Measurements from ENCODE around the gene FKBP1B. TPM values are rescaled to one million over a fixed set of nuclear protein-coding genes. Genes with fewer than 3 reads are reported as not detected.
A peak's percentile ranks its signal among the peaks of the same experiment; 100 is the strongest.

FKBP1B gene
- total and polyA plus RNA-seq, 4 donors, result 10.5 to 19.0 (median 13.3) TPM

DNA sequence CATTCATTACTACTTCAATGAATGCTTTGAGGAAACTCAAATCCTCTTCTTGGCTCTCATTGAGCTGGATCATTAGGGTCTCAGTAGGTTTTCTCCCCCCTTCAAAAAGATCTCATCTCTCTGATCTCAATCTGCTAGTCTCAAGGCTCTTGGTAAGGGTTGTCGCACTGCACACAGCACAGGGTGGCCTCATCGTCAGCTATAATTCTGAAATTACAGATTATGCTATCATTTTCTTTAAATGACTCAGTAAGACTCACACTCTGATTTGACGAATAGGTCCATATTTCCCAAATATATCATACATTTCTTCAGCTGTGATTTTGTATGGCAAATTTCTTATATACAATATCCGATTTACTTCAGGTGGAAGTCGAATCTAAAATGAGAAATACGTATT is 24.3 kb downstream of the FKBP1B start:
- peaks cover 0 to 17% (median 13%) of the 10 kb centered on the region in 4 donors for H3K36me3 ChIP-seq (ENCODE audit: control insufficient read depth in 4 of 4, insufficient read depth in 4 of 4, low read length in 4 of 4)
- 91 to 94% methylated on average over 6 of the region's 6 CpGs for WGBS, 2 donors

DNA sequence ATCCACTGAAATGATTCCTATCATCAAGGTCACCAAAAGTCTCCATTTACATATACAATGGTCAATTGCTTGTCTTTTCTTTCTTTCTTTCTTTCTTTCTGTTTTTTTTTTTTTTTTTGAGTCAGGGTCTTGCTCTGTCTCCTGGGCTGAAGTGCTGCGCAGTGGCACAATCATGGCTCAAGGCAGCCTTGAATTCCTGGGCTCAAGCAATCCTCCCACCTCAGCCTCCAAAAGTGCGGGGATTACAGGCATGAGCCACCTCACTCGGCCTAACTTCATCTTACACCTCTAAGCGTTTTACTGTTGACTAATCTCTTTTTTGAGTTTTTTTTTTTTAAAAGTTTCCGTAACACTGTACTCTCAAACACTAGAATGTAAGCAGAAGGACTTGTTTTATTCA is 25.7 kb downstream of the FKBP1B start:
- no peaks in the 10 kb centered on the region for H3K9me3 ChIP-seq (ENCODE audit: control insufficient read depth in 4 of 4, insufficient read depth in 3 of 4, low read length in 3 of 4)
- peaks cover under 1 to 24% (median 6%) of the 10 kb centered on the region in 4 donors for H3K36me3 ChIP-seq (ENCODE audit: control insufficient read depth in 4 of 4, insufficient read depth in 4 of 4, low read length in 4 of 4)
- TF ChIP-seq, protein P1, sequence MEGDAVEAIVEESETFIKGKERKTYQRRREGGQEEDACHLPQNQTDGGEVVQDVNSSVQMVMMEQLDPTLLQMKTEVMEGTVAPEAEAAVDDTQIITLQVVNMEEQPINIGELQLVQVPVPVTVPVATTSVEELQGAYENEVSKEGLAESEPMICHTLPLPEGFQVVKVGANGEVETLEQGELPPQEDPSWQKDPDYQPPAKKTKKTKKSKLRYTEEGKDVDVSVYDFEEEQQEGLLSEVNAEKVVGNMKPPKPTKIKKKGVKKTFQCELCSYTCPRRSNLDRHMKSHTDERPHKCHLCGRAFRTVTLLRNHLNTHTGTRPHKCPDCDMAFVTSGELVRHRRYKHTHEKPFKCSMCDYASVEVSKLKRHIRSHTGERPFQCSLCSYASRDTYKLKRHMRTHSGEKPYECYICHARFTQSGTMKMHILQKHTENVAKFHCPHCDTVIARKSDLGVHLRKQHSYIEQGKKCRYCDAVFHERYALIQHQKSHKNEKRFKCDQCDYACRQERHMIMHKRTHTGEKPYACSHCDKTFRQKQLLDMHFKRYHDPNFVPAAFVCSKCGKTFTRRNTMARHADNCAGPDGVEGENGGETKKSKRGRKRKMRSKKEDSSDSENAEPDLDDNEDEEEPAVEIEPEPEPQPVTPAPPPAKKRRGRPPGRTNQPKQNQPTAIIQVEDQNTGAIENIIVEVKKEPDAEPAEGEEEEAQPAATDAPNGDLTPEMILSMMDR (IDR thresholded peaks at IDR 0.05; ENCODE audit: control extremely low read depth, extremely low read depth), result no peak
- DNase-seq (no peak), ATAC-seq (ENCODE audit: insufficient read depth, low FRiP score) (no peak)
- H3K4me1 ChIP-seq (ENCODE audit: control insufficient read depth in 5 of 5, insufficient read depth in 5 of 5, low read length in 5 of 5), result peaks cover 0 to 18% (median 5%) of the 10 kb centered on the region in 5 donors
- H3K4me3 ChIP-seq, result no peak overlapping the region
- WGBS, 2 donors, result 63 to 75% methylated on average over 5 of the region's 5 CpGs
- H3K27me3 ChIP-seq (ENCODE audit: control insufficient read depth in 3 of 3, insufficient read depth in 3 of 3, low read length in 2 of 3), result no peaks in the 10 kb centered on the region
- H3K27ac ChIP-seq (ENCODE audit: low read depth in 1 of 2, low read length in 1 of 2), result no peak overlapping the region
- H3K9ac ChIP-seq (ENCODE audit: insufficient read depth in 1 of 2, low read length in 2 of 2), result peak overlapping the region; percentile 83 to 86

More for the DNA sequence above, 24.3 kb downstream of the FKBP1B start:
- ATAC-seq (ENCODE audit: insufficient read depth, low FRiP score) (no peak), DNase-seq (no peak)
- TF ChIP-seq, protein P1 (IDR thresholded peaks at IDR 0.05; ENCODE audit: control extremely low read depth, extremely low read depth), result no peak
- Histone ChIP-seq H3K4me3 (no peak overlapping the region), H3K9me3 (ENCODE audit: control insufficient read depth in 4 of 4, insufficient read depth in 3 of 4, low read length in 3 of 4) (no peaks in the 10 kb centered on the region), H3K27ac (ENCODE audit: low read depth in 1 of 2, low read length in 1 of 2) (no peak overlapping the region), H3K9ac (ENCODE audit: insufficient read depth in 1 of 2, low read length in 2 of 2) (no peak overlapping the region), H3K4me1 (ENCODE audit: control insufficient read depth in 5 of 5, insufficient read depth in 5 of 5, low read length in 5 of 5) (peaks cover 0 to 18% (median 5%) of the 10 kb centered on the region in 5 donors), H3K27me3 (ENCODE audit: control insufficient read depth in 3 of 3, insufficient read depth in 3 of 3, low read length in 2 of 3) (no peaks in the 10 kb centered on the region)

DNA sequence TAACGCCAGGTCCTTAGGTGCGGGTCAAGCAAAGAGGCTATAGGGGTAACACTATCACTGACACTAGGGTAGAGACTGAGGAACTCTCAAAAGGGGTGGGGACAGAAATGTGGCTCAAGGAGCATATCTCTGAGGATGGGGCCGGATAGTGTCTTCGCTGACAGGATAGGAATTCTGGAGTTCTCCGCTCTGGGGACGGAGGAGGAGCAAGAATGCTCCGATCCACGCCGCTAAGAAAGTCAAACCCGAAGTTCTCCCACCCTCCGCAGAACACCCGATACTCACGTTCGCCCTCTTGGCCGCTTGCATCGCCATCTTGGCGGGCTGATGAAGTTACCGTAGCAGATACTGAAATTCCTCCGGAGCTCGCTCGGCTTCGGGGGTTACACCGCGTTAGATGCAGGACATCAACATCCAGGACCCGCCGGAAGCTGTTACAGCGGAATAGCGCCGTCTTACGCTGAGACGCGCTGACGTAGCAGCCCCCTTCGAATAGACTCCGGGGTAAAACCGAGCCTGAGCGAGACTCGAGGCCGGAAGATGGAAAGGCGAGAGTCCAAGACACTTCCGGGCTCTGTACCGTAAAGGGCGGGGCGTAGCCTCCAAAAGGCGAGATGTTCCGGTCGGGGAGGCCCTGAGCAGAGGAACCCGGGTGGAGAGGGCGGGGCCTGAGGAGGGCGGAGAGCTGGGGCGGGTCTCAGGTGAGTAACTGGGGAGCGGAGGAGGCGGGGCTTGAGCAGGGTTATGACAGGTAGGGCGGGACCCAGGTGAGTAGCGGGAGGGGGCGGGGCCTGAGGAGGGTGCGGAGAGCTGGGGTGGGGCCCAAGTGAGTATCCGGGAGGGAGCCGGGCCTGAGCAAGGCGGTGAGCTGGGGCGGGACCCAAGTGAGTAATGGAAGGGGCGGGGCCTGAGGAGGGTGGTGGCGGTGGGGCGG is 26.6 kb downstream of the FKBP1B start, which contains the start of gene SF3B6:
TSS of gene SF3B6 (minus strand) at position 412 of the 934 bp plus-strand sequence. CDS start at position 315, 97 bp downstream.
- H3K4me1 ChIP-seq (ENCODE audit: control insufficient read depth in 5 of 5, insufficient read depth in 5 of 5, low read length in 5 of 5), result peaks cover 0 to 18% (median 5%) of the 10 kb centered on the region in 5 donors
- TF ChIP-seq, protein P1 (IDR thresholded peaks at IDR 0.05; ENCODE audit: control extremely low read depth, extremely low read depth), result no peak
- H3K9ac ChIP-seq (ENCODE audit: insufficient read depth in 1 of 2, low read length in 2 of 2), result peak within 1 kb of the TSS; percentile 83 to 86
- ATAC-seq (ENCODE audit: insufficient read depth, low FRiP score), result peak; percentile 90
- DNase-seq, result peak; percentile 99 to 100 (median 99)
- H3K27me3 ChIP-seq (ENCODE audit: control insufficient read depth in 3 of 3, insufficient read depth in 3 of 3, low read length in 2 of 3), result no peaks in the 10 kb centered on the region
- peaks cover 5 to 26% (median 9%) of the 10 kb centered on the region in 4 donors for H3K36me3 ChIP-seq (ENCODE audit: control insufficient read depth in 4 of 4, insufficient read depth in 4 of 4, low read length in 4 of 4)
- H3K27ac ChIP-seq (ENCODE audit: low read depth in 1 of 2, low read length in 1 of 2), result peak within 1 kb of the TSS; percentile 88 to 98
- 1% methylated on average over 58 to 64 of the region's 64 CpGs for WGBS, 2 donors
- peak within 1 kb of the TSS; percentile 84 for H3K4me3 ChIP-seq
- H3K9me3 ChIP-seq (ENCODE audit: control insufficient read depth in 4 of 4, insufficient read depth in 3 of 4, low read length in 3 of 4), result no peaks in the 10 kb centered on the region

Data from lung (tissue), 12 donors.